ENCODE results near the gene BMAL1.

GRCh38 chr11:13242564-13242963, 35.0 kb upstream of the BMAL1 start:
- TF ChIP-seq ARNTL (CRISPR knock-in tag; IDR thresholded peaks at IDR 0.05; ENCODE audit: borderline replicate concordance, low read depth) (no peak), CREB5 (CRISPR knock-in tag; IDR thresholded peaks at IDR 0.05; ENCODE audit: low read depth) (no peak), ZC3H10 (CRISPR knock-in tag; IDR thresholded peaks at IDR 0.05) (no peak), CSDC2 (CRISPR knock-in tag; IDR thresholded peaks at IDR 0.05) (no peak), ZFP30 (CRISPR knock-in tag; IDR thresholded peaks at IDR 0.05) (no peak)
- TF ChIP-seq, protein P1, sequence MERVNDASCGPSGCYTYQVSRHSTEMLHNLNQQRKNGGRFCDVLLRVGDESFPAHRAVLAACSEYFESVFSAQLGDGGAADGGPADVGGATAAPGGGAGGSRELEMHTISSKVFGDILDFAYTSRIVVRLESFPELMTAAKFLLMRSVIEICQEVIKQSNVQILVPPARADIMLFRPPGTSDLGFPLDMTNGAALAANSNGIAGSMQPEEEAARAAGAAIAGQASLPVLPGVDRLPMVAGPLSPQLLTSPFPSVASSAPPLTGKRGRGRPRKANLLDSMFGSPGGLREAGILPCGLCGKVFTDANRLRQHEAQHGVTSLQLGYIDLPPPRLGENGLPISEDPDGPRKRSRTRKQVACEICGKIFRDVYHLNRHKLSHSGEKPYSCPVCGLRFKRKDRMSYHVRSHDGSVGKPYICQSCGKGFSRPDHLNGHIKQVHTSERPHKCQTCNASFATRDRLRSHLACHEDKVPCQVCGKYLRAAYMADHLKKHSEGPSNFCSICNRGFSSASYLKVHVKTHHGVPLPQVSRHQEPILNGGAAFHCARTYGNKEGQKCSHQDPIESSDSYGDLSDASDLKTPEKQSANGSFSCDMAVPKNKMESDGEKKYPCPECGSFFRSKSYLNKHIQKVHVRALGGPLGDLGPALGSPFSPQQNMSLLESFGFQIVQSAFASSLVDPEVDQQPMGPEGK (CRISPR knock-in tag; IDR thresholded peaks at IDR 0.05; ENCODE audit: borderline replicate concordance) = no peak
